RWPE1 (cell line): Measurements from ENCODE around the gene ITIH5.
"Not testable (repeated sequence)": the region's sequence is repeated elsewhere in the genome, so short reads cannot be mapped to it uniquely, and the experiment has no call there.

ENCODE experiments used
- CTCF ChIA-PET: fragments of 350-600 bp; sonication (Branson Sonifier 250); formaldehyde crosslinking; extraction: SDS; loops from one replicate; lab custom pipeline; 2021; lab: Yijun Ruan, JAX
- POLR2A ChIA-PET: fragments of 400-600 bp; formaldehyde crosslinking; extraction: SDS; loops from one replicate; lab custom pipeline; 2020; ENCODE audit warnings: antibody characterized with exemption; ENCODE audit not compliant: low non-redundant PET; lab: Yijun Ruan, JAX
- DNase-seq: peaks from one replicate; pipeline ENCODE4 v3.0.0; 2012; ENCODE audit warnings: low spot score
- H3K27ac ChIP-seq: fragments of 450-650 bp; 2 replicates; pipeline ENCODE4 v1.5.1; 2017
- CTCF ChIP-seq: fragments of 450-650 bp; conservative IDR thresholded peaks from 2 replicates; pipeline ENCODE4 v1.5.1; 2017; ENCODE audit warnings: low read depth, mild to moderate bottlenecking

The ITIH5 gene

GRCh38 chr10:7687228-7687907 is 20.6 kb upstream of the ITIH5 start:
- TF ChIP-seq CTCF, result peak; percentile 90
- POLR2A ChIA-PET, result no interaction called here
- H3K27ac ChIP-seq, result no peak overlapping the region
- DNase-seq, result peak; percentile 77
- CTCF ChIA-PET, result interaction anchor here (0.6 to 2.7 kb wide), 15 partner anchors 11 to 1620 kb away, joined by 3 to 28 read pairs (median 4); no protein-coding TSS in a partner anchor

GRCh38 chr10:7686351-7687171 is 19.8 kb upstream of the ITIH5 start:
- no peak for DNase-seq
- no peak for TF ChIP-seq CTCF
- POLR2A ChIA-PET, result no interaction called here
- H3K27ac ChIP-seq, result no peak overlapping the region
- CTCF ChIA-PET, result interaction anchor here (0.5 to 2.7 kb wide), 13 partner anchors 11 to 515 kb away, joined by 3 to 28 read pairs (median 4); no protein-coding TSS in a partner anchor

GRCh38 chr10:7680078-7680477 is 13.3 kb upstream of the ITIH5 start:
- DNase-seq, H3K27ac ChIP-seq, POLR2A ChIA-PET, CTCF ChIA-PET: not testable (repeated sequence)

GRCh38 chr10:7679256-7679655 is 12.5 kb upstream of the ITIH5 start:
- POLR2A ChIA-PET, result no interaction called here
- CTCF ChIA-PET, result no interaction called here
- no peak for TF ChIP-seq CTCF
- no peak overlapping the region for H3K27ac ChIP-seq
- DNase-seq, result no peak

GRCh38 chr10:7672341-7673134 is 5.8 kb upstream of the ITIH5 start:
- TF ChIP-seq CTCF, result no peak
- ChIA-PET POLR2A (no interaction called here), CTCF (no interaction called here)
- H3K27ac ChIP-seq, result no peak overlapping the region
- DNase-seq, result no peak

GRCh38 chr10:7670157-7670556 is 3.4 kb upstream of the ITIH5 start:
- no peak overlapping the region for H3K27ac ChIP-seq
- TF ChIP-seq CTCF, result no peak
- ChIA-PET CTCF (interaction anchor here (0.6 to 1.0 kb wide), 2 partner anchors 17 to 145 kb away, joined by 3 to 4 read pairs; no protein-coding TSS in a partner anchor), POLR2A (no interaction called here)
- no peak for DNase-seq
